ENCODE results near the gene SORBS1. TPM values are rescaled to one million over a fixed set of nuclear protein-coding genes. Genes with fewer than 3 reads are reported as not detected.

Gene SORBS1
- total RNA-seq, 2 donors from 2014 or later: 16.7 to 17.9 TPM

DNA sequence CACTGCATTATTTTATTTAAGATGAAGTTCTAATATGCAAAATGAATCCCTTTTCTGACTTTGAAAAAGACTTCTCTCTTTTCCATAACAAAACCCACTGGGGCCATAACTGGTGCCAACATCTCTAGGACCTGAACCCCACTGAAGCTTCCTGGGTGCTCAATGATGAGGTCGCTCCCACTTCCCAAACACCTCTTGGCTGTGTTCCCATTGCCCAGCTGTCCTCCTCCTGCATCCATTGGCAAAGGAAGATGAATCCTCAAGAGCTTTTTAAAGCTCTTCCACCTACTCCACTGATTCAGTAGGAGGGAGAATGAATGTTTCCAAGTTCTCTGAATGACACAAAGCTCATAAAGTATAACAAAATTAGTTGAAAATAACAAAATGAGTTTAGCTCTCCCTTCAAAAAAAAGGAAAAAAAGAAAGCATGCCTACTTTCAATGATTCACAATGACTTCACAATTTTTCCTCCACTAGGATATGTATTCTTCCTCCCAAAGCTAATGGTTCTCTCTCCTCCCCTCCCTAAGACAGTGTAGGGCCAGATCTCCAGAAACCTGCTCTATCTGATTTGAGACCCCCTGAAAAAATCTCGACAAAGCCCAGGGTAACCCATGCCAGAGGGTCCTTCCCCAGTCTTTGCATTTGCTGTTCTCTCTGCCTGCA is 64.8 kb downstream of the SORBS1 start:
- Histone ChIP-seq H3K27ac (ENCODE audit: low read depth, low read length) (no peak overlapping the region), H3K4me1 (ENCODE audit: control insufficient read depth, insufficient read depth, low read length) (peaks cover 5% of the 10 kb centered on the region), H3K4me3 (ENCODE audit: low read length) (no peak overlapping the region), H3K9ac (ENCODE audit: extremely low read depth, low read length, poor library complexity, severe bottlenecking) (no peak overlapping the region), H3K36me3 (ENCODE audit: control insufficient read depth, insufficient read depth, low read length) (no peaks in the 10 kb centered on the region), H3K27me3 (ENCODE audit: control insufficient read depth, insufficient read depth, low read length, poor library complexity, severe bottlenecking) (no peaks in the 10 kb centered on the region), H3K9me3 (ENCODE audit: control insufficient read depth, low read length) (no peaks in the 10 kb centered on the region)
- no peaks in the 10 kb centered on the region for H3K9me3 Mint-ChIP-seq
- H3K4me1 Mint-ChIP-seq: peaks cover 30% of the 10 kb centered on the region
- TF ChIP-seq, protein P1, sequence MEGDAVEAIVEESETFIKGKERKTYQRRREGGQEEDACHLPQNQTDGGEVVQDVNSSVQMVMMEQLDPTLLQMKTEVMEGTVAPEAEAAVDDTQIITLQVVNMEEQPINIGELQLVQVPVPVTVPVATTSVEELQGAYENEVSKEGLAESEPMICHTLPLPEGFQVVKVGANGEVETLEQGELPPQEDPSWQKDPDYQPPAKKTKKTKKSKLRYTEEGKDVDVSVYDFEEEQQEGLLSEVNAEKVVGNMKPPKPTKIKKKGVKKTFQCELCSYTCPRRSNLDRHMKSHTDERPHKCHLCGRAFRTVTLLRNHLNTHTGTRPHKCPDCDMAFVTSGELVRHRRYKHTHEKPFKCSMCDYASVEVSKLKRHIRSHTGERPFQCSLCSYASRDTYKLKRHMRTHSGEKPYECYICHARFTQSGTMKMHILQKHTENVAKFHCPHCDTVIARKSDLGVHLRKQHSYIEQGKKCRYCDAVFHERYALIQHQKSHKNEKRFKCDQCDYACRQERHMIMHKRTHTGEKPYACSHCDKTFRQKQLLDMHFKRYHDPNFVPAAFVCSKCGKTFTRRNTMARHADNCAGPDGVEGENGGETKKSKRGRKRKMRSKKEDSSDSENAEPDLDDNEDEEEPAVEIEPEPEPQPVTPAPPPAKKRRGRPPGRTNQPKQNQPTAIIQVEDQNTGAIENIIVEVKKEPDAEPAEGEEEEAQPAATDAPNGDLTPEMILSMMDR (conservative IDR thresholded peaks at IDR 0.05): no peak
- H3K4me3 Mint-ChIP-seq: no peak overlapping the region
- no peak overlapping the region for H3K27ac Mint-ChIP-seq
- DNase-seq: no peak
- H3K36me3 Mint-ChIP-seq (ENCODE audit: low read depth): no peaks in the 10 kb centered on the region
- H3K27me3 Mint-ChIP-seq (ENCODE audit: insufficient read depth): no peaks in the 10 kb centered on the region
- WGBS, 2 experiments (ENCODE audit: insufficient coverage in 1 of 2, insufficient read length in 1 of 2): 89 to 90% methylated on average over 2 of the region's 2 CpGs

GRCh38 chr10:95493862-95494261 is 67.3 kb downstream of the SORBS1 start:
- WGBS, 2 experiments (ENCODE audit: insufficient coverage in 1 of 2, insufficient read length in 1 of 2): 89 to 93% methylated on average over 2 of the region's 2 CpGs
- no peaks in the 10 kb centered on the region for H3K36me3 Mint-ChIP-seq (ENCODE audit: low read depth)
- H3K4me3 Mint-ChIP-seq: no peak overlapping the region
- Histone ChIP-seq H3K36me3 (ENCODE audit: control insufficient read depth, insufficient read depth, low read length) (no peaks in the 10 kb centered on the region), H3K9me3 (ENCODE audit: control insufficient read depth, low read length) (no peaks in the 10 kb centered on the region), H3K27ac (ENCODE audit: low read depth, low read length) (no peak overlapping the region), H3K4me3 (ENCODE audit: low read length) (no peak overlapping the region), H3K9ac (ENCODE audit: extremely low read depth, low read length, poor library complexity, severe bottlenecking) (no peak overlapping the region), H3K4me1 (ENCODE audit: control insufficient read depth, insufficient read depth, low read length) (no peaks in the 10 kb centered on the region), H3K27me3 (ENCODE audit: control insufficient read depth, insufficient read depth, low read length, poor library complexity, severe bottlenecking) (no peaks in the 10 kb centered on the region)
- no peak for DNase-seq
- peaks cover 8% of the 10 kb centered on the region for H3K27me3 Mint-ChIP-seq (ENCODE audit: insufficient read depth)
- no peak overlapping the region for H3K27ac Mint-ChIP-seq
- TF ChIP-seq, protein P1 (conservative IDR thresholded peaks at IDR 0.05): no peak
- H3K9me3 Mint-ChIP-seq: no peaks in the 10 kb centered on the region
- H3K4me1 Mint-ChIP-seq: peaks cover 28% of the 10 kb centered on the region

GRCh38 chr10:95487994-95488393 is 73.2 kb downstream of the SORBS1 start:
- Histone ChIP-seq H3K36me3 (ENCODE audit: control insufficient read depth, insufficient read depth, low read length) (no peaks in the 10 kb centered on the region), H3K27me3 (ENCODE audit: control insufficient read depth, insufficient read depth, low read length, poor library complexity, severe bottlenecking) (no peaks in the 10 kb centered on the region), H3K9ac (ENCODE audit: extremely low read depth, low read length, poor library complexity, severe bottlenecking) (no peak overlapping the region), H3K9me3 (ENCODE audit: control insufficient read depth, low read length) (peaks cover under 1% of the 10 kb centered on the region), H3K27ac (ENCODE audit: low read depth, low read length) (no peak overlapping the region), H3K4me3 (ENCODE audit: low read length) (no peak overlapping the region), H3K4me1 (ENCODE audit: control insufficient read depth, insufficient read depth, low read length) (no peaks in the 10 kb centered on the region)
- Mint-ChIP-seq H3K4me3 (no peak overlapping the region), H3K27me3 (ENCODE audit: insufficient read depth) (peaks cover 12% of the 10 kb centered on the region), H3K9me3 (no peaks in the 10 kb centered on the region), H3K36me3 (ENCODE audit: low read depth) (peaks cover 2% of the 10 kb centered on the region), H3K27ac (no peak overlapping the region), H3K4me1 (peaks cover 20% of the 10 kb centered on the region)
- DNase-seq: no peak
- TF ChIP-seq, protein P1 (conservative IDR thresholded peaks at IDR 0.05): no peak

Measured in endodermal cell (in vitro differentiated cells).